ENCODE measurements around the gene INO80C.
A peak's percentile ranks its signal among the peaks of the same experiment; 100 is the strongest.

INO80C gene

GRCh38 chr18:35481960-35482366 is 15.8 kb downstream of the INO80C start:
- intact Hi-C loops (cut with DNase I; ENCODE audit: low total_unique reads): loop anchor here (10.0 kb wide), 1 partner anchor 67 kb away; no protein-coding TSS in a partner anchor
- TF ChIP-seq CTCF (IDR thresholded peaks at IDR 0.05): no peak
- no peak overlapping the region for H3K4me3 ChIP-seq
- peaks cover 0 to 34% (median 12%) of the 10 kb centered on the region in 4 donors for H3K4me1 ChIP-seq
- no peak for DNase-seq
- H3K36me3 ChIP-seq: no peaks in the 10 kb centered on the region
- H3K27ac ChIP-seq: no peak overlapping the region
- H3K9me3 ChIP-seq: no peaks in the 10 kb centered on the region
- no peaks in the 10 kb centered on the region for H3K27me3 ChIP-seq

GRCh38 chr18:35479911-35480586 is 17.7 kb downstream of the INO80C start:
- Histone ChIP-seq H3K4me1 (peaks cover 0 to 34% (median 12%) of the 10 kb centered on the region in 4 donors), H3K9me3 (no peaks in the 10 kb centered on the region), H3K27me3 (no peaks in the 10 kb centered on the region), H3K27ac (peak overlapping the region in 1 of 2 donors; percentile 39), H3K36me3 (no peaks in the 10 kb centered on the region), H3K4me3 (no peak overlapping the region)
- intact Hi-C loops (cut with DNase I; ENCODE audit: low total_unique reads): loop anchor here (10.0 kb wide), 1 partner anchor 65 kb away; no protein-coding TSS in a partner anchor
- DNase-seq: no peak
- no peak for TF ChIP-seq CTCF (IDR thresholded peaks at IDR 0.05)

GRCh38 chr18:35478520-35479435 is 19.0 kb downstream of the INO80C start:
- peaks cover 0 to 34% (median 12%) of the 10 kb centered on the region in 4 donors for H3K4me1 ChIP-seq
- no peaks in the 10 kb centered on the region for H3K27me3 ChIP-seq
- no peaks in the 10 kb centered on the region for H3K9me3 ChIP-seq
- H3K27ac ChIP-seq: peak overlapping the region in 1 of 2 donors; percentile 32
- H3K4me3 ChIP-seq: no peak overlapping the region
- no peaks in the 10 kb centered on the region for H3K36me3 ChIP-seq
- DNase-seq: no peak
- intact Hi-C loops (cut with DNase I; ENCODE audit: low total_unique reads): no loop called here
- no peak for TF ChIP-seq CTCF (IDR thresholded peaks at IDR 0.05)

GRCh38 chr18:35477974-35478373 is 19.8 kb downstream of the INO80C start:
- intact Hi-C loops (cut with DNase I; ENCODE audit: low total_unique reads): no loop called here
- TF ChIP-seq CTCF (IDR thresholded peaks at IDR 0.05): no peak
- Histone ChIP-seq H3K9me3 (no peaks in the 10 kb centered on the region), H3K27me3 (no peaks in the 10 kb centered on the region), H3K36me3 (no peaks in the 10 kb centered on the region), H3K4me3 (no peak overlapping the region), H3K4me1 (peaks cover 0 to 34% (median 12%) of the 10 kb centered on the region in 4 donors), H3K27ac (peak overlapping the region in 1 of 2 donors; percentile 32)
- DNase-seq: no peak

- Histone ChIP-seq H3K27me3 (no peaks in the 10 kb centered on the region), H3K27ac (no peak overlapping the region), H3K4me3 (no peak overlapping the region), H3K36me3 (no peaks in the 10 kb centered on the region), H3K9me3 (no peaks in the 10 kb centered on the region), H3K4me1 (peaks cover 0 to 34% (median 12%) of the 10 kb centered on the region in 4 donors)
- no peak for DNase-seq
- TF ChIP-seq CTCF (IDR thresholded peaks at IDR 0.05): no peak
- intact Hi-C loops (cut with DNase I; ENCODE audit: low total_unique reads): no loop called here
Observed at GRCh38 chr18:35477497-35477896, 20.3 kb downstream of the INO80C start.
